ENCODE results near the gene MIA.

DNA sequence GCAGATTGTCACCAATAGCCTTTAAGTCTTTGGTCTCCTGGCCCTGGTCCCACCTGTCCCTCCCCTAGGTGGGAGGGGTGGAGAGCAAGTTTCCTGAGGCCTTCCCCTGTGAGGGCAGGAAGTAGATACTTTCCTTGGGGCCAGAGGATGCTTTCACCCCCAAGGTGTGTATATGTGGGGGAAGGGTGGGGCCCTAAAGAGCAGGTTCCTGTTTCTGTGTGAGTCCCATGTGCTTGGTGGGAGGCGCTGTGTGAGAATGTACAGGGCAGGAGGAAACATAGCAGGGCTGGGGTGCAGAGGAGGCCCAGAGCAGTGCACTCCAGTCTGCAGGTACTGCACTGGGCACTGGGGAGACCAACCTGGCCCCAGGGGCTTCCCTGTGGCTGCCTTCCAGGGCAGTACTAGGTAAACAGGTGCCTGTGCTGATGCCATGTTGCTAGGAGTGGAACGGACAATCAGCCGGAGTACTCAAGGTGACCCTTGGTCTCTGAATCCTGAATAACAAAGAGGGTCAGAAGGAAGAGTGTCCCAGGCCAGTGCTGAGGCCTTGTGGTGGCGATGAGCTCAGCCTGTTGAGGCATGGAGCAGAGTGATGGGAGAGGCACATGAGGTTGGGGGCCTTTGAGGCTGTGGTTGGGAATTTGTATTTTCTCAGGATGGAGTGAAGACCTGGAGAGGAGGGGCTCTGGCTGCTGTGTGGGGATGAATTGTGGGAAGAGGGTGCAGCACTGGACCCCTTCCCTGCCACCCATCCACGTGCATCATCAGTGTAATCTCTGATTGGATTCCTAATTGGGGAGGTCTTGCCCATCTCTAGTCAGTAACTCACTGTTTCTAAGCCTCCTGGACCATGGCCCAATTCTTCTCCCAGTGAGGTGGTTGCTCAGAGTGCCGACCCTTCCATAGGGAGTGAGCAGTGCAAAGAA lies 28.8 kb downstream of the MIA start:
- no peak for TF ChIP-seq EZH2phosphoT487 (IDR thresholded peaks at IDR 0.05; ENCODE audit: insufficient read depth, low read depth)
- TF ChIP-seq EZH2 (IDR thresholded peaks at IDR 0.05; ENCODE audit: insufficient read depth, poor library complexity, severe bottlenecking): no peak

Measured in GM23248 (cell line).